HEK293T (cell line): ENCODE data around the gene ACVR1.

ENCODE experiments used
- CTCF ChIA-PET: fragments of 350-600 bp; formaldehyde crosslinking; extraction: SDS; loops from one replicate; lab custom pipeline; 2021; ENCODE audit warnings: antibody characterized with exemption, inconsistent platforms; lab: Yijun Ruan, JAX
- POLR2A ChIA-PET: fragments of 350-600 bp; formaldehyde crosslinking; extraction: SDS; loops from one replicate; lab custom pipeline; 2020; ENCODE audit warnings: antibody characterized with exemption, inconsistent platforms; lab: Yijun Ruan, JAX
- DNase-seq: peaks from one replicate; pipeline ENCODE4 v3.0.0; 2012; ENCODE audit warnings: mixed read lengths; ENCODE audit errors: extremely low spot score
- ARNT ChIP-seq: fragments of 450-650 bp; IDR thresholded peaks from 2 replicates; pipeline ENCODE4 v1.6.1; 2017; ENCODE audit warnings: mild to moderate bottlenecking
- BHLHE40 ChIP-seq: fragments of 450-650 bp; IDR thresholded peaks from 2 replicates; pipeline ENCODE4 v1.6.1; 2016; ENCODE audit warnings: mild to moderate bottlenecking, moderate library complexity, borderline replicate concordance
- CTBP1 ChIP-seq: fragments of 450-650 bp; IDR thresholded peaks from 2 replicates; pipeline ENCODE4 v1.6.1; 2016; ENCODE audit warnings: borderline replicate concordance
- ELF4 ChIP-seq: fragments of 450-650 bp; IDR thresholded peaks from 2 replicates; pipeline ENCODE4 v1.6.1; 2017; ENCODE audit warnings: antibody characterized with exemption
- FOXA1 ChIP-seq: fragments of 450-650 bp; IDR thresholded peaks from 2 replicates; pipeline ENCODE4 v1.6.1; 2016; ENCODE audit warnings: mild to moderate bottlenecking
- FOXK2 ChIP-seq: fragments of 450-650 bp; IDR thresholded peaks from 2 replicates; pipeline ENCODE4 v1.6.1; 2016; ENCODE audit warnings: mild to moderate bottlenecking
- FOXM1 ChIP-seq: fragments of 450-650 bp; IDR thresholded peaks from 2 replicates; pipeline ENCODE4 v1.6.1; 2017; ENCODE audit warnings: mild to moderate bottlenecking, borderline replicate concordance
- HDGF ChIP-seq: fragments of 450-650 bp; IDR thresholded peaks from 2 replicates; pipeline ENCODE4 v1.6.1; 2017; ENCODE audit warnings: antibody characterized with exemption, borderline replicate concordance
- L3MBTL2 ChIP-seq: fragments of 450-650 bp; conservative IDR thresholded peaks from 2 replicates; pipeline ENCODE4 v1.6.1; 2016; ENCODE audit warnings: mild to moderate bottlenecking
- LEF1 ChIP-seq: fragments of 450-650 bp; IDR thresholded peaks from 2 replicates; pipeline ENCODE4 v1.6.1; 2017; ENCODE audit warnings: mild to moderate bottlenecking, borderline replicate concordance
- NFRKB ChIP-seq: fragments of 450-650 bp; IDR thresholded peaks from 2 replicates; pipeline ENCODE4 v1.6.1; 2016; ENCODE audit warnings: mild to moderate bottlenecking, moderate library complexity
- PKNOX1 ChIP-seq: fragments of 450-650 bp; IDR thresholded peaks from 2 replicates; pipeline ENCODE4 v1.6.1; 2016
- SP1 ChIP-seq: fragments of 450-650 bp; IDR thresholded peaks from 2 replicates; pipeline ENCODE4 v1.6.1; 2017
- SUZ12 ChIP-seq: fragments of 450-650 bp; IDR thresholded peaks from 2 replicates; pipeline ENCODE4 v1.6.1; 2016; ENCODE audit warnings: mild to moderate bottlenecking
- TARDBP ChIP-seq: fragments of 450-650 bp; IDR thresholded peaks from 2 replicates; pipeline ENCODE4 v1.6.1; 2016
- ZNF384 ChIP-seq: fragments of 450-650 bp; IDR thresholded peaks from 2 replicates; pipeline ENCODE4 v1.6.1; 2016

ACVR1 gene

GRCh38 chr2:157836531-157836930 is 39.6 kb downstream of the ACVR1 start:
- DNase-seq = no peak
- TF ChIP-seq FOXM1 (no peak), PKNOX1 (no peak), ARNT (no peak), ZNF384 (no peak), NFRKB (no peak), LEF1 (no peak), L3MBTL2 (no peak), TARDBP (no peak), BHLHE40 (no peak), ELF4 (no peak), FOXA1 (no peak)
- POLR2A ChIA-PET = interaction anchor here (2.6 kb wide), 1 partner anchor 40 kb away, joined by 8 read pairs; the partner anchor contains the start of gene ACVR1
- CTCF ChIA-PET = no interaction called here

DNA sequence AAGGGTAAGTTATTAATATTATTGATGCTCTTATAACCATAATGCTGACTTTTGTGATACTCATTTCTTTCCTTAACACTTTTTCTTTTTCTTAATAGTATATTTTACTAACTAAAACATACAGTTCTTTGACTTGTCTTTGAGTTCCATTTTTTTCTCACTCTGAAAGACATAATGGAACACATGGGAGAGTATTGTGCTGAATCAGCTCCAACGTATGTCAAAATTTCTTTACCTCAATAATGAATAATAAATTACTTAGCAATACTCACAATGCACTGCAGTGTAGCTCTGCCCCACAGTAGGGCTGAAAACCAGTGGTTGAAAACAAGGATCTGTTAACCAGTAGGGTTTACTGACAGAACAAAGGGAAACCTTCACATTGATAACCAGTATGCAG is 40.7 kb downstream of the ACVR1 start:
- POLR2A ChIA-PET = no interaction called here
- DNase-seq = no peak
- CTCF ChIA-PET = no interaction called here
- TF ChIP-seq PKNOX1 = no peak
- TF ChIP-seq SUZ12 = no peak
- no peak for TF ChIP-seq CTBP1
- no peak for TF ChIP-seq FOXM1
- no peak for TF ChIP-seq TARDBP

DNA sequence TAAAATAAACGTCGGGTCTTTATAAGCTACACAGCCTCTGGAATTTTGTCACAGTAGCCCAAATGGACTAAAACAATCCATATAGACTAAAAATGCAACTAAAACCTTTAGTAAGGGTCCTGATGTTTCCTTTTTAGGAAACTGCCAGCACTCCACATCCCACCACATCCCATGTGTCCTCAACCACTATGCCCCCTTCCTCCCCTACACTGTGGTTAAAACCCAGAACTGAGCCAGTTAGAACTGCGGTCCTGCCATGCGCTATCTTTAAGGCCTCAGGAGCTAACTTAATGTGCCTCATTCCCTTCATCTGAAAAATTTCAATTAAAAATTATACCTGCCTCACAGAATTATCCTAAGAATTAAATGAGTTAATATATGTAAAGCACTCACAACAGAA is 41.1 kb downstream of the ACVR1 start:
- DNase-seq = no peak
- TF ChIP-seq ZNF384 = no peak
- CTCF ChIA-PET = no interaction called here
- POLR2A ChIA-PET = no interaction called here

DNA sequence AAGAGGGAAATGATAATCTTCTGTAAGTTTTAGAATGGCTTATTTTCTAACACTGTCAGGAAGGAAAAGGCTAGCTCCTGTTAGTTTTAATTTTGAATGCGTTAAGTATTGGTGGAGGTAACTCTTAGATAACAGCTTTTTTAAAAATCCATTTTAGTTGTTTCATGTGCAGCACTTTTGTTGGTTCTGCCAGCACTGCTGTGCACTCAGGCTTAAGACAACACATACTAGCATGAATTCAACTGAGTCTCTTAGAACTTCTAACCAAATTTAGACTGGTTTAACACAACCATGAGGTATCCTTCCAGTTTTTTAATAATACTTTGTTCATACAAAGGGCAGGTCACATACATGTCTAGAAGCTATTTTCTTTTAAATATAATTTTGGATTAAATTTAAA is 42.4 kb downstream of the ACVR1 start:
- POLR2A ChIA-PET = no interaction called here
- no peak for DNase-seq
- TF ChIP-seq BHLHE40 (no peak), FOXM1 (no peak), FOXK2 (no peak), HDGF (no peak), FOXA1 (no peak), ZNF384 (no peak), LEF1 (no peak)
- CTCF ChIA-PET = no interaction called here

- TF ChIP-seq SP1 (no peak), SUZ12 (no peak), HDGF (no peak), BHLHE40 (no peak), CTBP1 (no peak), NFRKB (no peak), FOXK2 (no peak), FOXA1 (no peak), ZNF384 (no peak), FOXM1 (no peak), TARDBP (no peak), ELF4 (no peak), ARNT (no peak), PKNOX1 (no peak), LEF1 (no peak), L3MBTL2 (no peak)
- no peak for DNase-seq
- ChIA-PET CTCF (no interaction called here), POLR2A (no interaction called here)
Measured at GRCh38 chr2:157831573-157832315, 44.4 kb downstream of the ACVR1 start.

DNA sequence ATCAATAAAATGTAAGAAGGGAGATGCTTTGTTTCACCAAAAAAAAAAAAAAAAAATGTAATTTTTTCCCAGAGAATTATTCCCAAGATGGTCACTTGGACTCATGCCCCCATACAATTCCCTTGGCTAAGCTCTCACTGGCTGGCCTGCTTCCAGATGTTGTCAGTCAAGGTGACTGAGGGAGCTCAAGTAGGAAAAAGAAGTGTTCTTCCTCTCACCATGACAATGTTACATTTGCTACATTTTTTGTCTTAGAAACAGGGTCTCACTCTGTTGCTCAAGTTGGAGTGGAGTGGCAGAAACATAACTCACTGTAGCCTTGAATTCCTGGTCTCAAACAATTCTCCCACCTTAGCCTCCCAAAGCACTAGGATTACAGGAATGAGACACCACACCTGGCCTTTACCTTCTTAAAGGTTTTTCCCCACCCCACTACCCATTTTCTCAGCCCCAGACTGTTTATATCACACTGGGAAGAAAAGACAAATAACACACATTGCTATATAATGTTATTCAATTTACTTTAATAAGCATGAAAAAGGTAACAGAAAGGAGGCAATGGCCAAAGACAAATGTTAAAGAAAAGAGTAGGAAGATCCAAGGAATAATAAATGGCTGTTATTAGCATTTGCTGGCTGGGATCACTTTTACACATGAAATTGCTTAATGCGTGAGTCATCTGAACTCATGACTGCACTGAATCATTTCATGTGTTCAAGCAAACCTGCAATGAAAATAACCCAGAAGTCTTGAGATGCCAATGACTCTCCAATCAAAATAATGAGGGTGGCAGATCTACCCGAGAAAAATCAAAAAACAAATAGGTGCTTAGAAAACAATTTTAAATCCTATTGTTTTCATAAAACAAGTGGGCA is 45.2 kb downstream of the ACVR1 start:
- no peak for DNase-seq
- TF ChIP-seq NFRKB (no peak), FOXA1 (no peak), TARDBP (no peak), SP1 (no peak), FOXM1 (no peak), FOXK2 (no peak), HDGF (no peak), BHLHE40 (no peak), CTBP1 (no peak), PKNOX1 (no peak), ZNF384 (no peak), SUZ12 (no peak), LEF1 (no peak), ELF4 (no peak), L3MBTL2 (no peak), ARNT (no peak)
- ChIA-PET POLR2A (no interaction called here), CTCF (no interaction called here)
